HG03460 (cell line): ENCODE measurements around the gene RPS6KC1.
"Not testable (repeated sequence)": the region's sequence is repeated elsewhere in the genome, so short reads cannot be mapped to it uniquely, and the experiment has no call there.

ENCODE experiments used
- ATAC-seq: cut with Tn5 transposase; IDR thresholded peaks from one replicate; pipeline ENCODE4 v1.9.1; 2021; ENCODE audit not compliant: unreplicated experiment

Gene RPS6KC1

GRCh38 chr1:213103377-213104306 is 52.6 kb downstream of the RPS6KC1 start:
- ATAC-seq, result peak; percentile 49

GRCh38 chr1:213104604-213105003 is 53.6 kb downstream of the RPS6KC1 start:
- no peak for ATAC-seq

GRCh38 chr1:213106298-213106697 is 55.3 kb downstream of the RPS6KC1 start:
- no peak for ATAC-seq

DNA sequence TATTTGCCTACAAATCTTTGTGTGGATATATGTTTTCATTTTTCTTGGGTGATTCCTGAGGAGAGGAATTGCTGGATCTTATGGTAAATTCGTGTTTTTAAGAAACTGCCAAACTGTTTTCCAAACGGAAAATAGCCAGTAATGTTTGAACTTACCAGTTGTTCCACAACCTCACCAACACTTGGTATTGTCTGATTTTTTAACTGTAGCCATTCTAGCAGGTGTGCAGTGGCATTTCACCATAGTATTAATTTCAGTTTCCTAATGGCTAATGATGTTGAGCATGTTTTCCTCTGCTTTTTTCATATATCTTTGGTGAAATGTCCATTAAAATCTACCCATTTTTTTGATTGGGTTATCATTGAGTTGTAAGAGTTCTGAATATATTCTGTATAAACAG is 56.6 kb downstream of the RPS6KC1 start:
- no peak for ATAC-seq

GRCh38 chr1:213110349-213111300 is 59.6 kb downstream of the RPS6KC1 start:
- peak; percentile 76 for ATAC-seq

- no peak for ATAC-seq
Measured at GRCh38 chr1:213111502-213111901, 60.5 kb downstream of the RPS6KC1 start.

DNA sequence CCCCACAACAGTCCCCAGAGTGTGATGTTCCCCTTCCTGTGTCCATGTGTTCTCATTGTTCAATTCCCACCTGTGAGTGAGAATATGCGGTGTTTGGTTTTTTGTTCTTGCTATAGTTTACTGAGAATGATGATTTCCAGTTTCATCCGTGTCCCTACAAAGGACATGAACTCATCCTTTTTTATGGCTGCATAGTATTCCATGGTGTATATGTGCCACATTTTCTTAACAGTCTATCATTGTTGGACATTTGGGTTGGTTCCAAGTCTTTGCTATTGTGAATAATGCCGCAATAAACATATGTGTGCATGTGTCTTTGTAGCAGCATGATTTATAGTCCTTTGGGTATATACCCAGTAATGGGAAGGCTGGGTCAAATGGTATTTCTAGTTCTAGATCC is 61.7 kb downstream of the RPS6KC1 start:
- not testable (repeated sequence) for ATAC-seq

DNA sequence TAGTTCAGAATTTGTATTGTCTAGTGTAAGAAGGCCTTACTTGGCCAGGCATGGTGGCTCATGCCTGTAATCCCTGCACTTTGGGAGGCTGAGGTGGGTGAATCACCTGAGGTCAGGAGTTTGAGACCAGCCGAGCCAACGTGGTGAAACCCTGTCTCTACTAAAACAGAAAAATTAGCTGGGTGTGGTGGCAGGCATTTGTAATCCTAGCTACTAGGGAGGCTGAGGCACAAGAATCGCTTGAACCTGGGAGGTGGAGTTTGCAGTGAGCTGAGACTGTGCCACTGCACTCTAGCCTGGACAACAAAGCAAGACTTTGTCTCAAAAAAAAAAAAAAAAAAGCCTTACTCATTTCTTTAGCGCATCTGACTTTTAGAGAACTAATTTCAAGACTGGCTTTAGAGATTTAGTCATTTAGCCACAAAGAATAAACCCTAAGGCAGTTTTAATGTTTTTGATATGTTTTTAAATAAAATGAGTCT is 66.7 kb downstream of the RPS6KC1 start:
- ATAC-seq, result not testable (repeated sequence)

DNA sequence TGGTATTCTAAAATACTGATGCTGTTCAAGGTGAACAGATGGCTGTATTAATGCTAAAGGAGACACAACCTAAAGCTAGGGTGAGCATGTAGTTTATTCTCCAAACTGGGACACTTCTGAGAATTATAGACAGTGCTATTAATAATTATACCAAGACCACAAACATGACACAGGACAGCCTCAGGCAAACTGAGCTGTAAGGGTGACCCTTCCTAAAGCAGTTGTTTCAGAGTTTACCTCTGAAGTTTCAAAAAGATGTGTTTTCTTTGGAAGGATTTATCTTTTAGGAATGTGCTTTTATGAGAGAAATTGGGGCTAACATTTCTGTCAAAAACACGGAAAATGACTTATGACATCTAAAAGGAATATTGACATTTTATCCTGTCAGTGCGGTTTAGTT is 68.8 kb downstream of the RPS6KC1 start:
- no peak for ATAC-seq

DNA sequence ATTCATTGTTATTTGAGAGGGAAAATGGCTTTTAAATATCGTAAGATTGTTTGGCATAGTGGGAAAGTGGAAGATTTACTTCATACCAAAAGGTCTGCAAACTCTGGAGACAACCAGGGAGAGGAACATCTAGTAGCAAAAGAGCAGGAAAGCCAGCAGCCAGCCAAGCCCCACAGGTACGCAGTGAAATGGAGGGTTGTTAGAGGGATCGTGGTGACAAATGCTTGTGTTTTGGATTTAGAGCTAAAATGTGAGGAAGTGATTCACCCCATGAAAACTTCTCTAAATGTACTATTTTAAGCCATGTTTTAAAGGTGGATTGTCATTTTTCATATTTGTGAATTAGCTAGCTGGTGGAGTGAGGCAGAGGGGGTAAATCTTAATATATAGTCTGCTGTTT is 69.3 kb downstream of the RPS6KC1 start:
- ATAC-seq, result no peak

DNA sequence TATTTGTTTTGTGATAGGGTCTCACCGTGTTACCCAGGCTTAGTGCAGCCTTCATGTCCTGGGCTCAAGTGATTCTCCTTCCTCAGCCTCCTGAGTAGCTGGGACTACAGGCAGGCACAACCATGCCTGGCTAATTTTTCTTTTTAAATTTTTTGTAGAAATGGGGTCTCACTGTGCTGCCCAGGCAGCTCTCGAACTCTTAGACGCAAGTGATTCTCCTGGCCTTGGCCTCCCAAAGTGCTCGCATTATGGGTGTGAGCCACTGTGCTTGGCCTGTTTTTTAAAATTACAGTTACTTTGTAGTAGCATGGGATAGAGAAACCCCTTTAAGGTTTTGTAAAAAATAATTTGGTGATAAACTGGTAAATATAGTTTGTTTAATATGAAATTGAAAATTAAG is 69.9 kb downstream of the RPS6KC1 start:
- ATAC-seq, result no peak

DNA sequence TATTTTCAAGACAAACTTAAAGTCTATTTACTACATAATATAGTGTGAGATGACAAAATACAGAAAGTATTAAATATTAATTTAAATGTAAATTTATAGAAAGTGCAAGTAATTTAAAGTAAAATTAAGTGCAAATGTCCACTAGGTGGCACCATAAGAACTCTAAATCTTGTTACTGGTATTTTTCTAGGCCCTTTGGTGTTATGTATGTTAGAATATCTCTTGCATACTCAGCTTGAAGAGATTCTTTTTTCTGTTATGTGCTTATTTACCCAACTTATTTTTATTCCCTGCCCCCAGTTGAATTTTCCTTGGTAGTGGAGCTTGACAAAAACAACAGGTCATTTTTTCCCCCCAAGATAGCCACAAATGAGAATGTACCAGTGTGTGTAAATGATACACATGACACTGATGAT is 71.5 kb downstream of the RPS6KC1 start:
- ATAC-seq, result no peak

GRCh38 chr1:213123087-213123486 is 72.0 kb downstream of the RPS6KC1 start:
- ATAC-seq, result no peak

GRCh38 chr1:213123536-213123935 is 72.5 kb downstream of the RPS6KC1 start:
- ATAC-seq, result no peak

DNA sequence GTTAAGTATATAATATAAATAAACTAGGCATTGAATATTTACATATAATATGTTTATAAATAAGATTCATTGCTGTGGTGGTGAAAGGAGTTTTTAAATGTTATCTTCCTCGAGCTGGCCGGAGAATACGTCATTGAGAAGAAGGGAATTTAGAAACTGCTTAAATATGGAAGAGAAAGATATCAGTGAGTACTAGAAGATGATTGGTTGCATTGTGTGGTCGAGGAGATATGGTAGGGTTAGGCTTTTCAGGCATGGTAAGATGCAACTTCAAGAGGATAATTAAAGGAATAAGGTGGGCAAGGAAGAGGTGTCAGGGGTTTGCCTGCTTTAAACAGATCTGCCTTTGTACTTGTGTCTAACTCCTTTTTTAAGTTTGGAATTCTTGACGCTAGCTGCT is 73.5 kb downstream of the RPS6KC1 start:
- ATAC-seq, result no peak

DNA sequence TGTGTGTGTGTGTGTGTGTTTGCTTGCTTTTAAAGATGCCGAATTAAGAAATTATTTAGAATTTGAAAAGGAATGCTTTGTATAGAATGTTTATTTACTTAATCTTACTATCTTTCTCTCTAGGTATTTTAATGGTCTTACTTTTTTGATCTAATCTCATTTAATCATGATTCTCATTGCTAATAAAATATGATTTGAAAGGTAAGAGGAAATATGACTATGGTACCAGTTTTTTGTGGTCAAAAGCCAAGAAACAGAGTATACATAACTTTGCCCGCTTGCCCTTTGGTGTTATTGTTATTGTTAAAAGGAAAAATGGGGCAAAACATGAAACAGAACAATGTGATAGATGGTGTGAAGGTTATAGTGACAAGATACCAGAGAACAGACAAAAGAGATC is 74.6 kb downstream of the RPS6KC1 start:
- no peak for ATAC-seq

GRCh38 chr1:213127074-213127473 is 76.0 kb downstream of the RPS6KC1 start:
- ATAC-seq, result no peak

GRCh38 chr1:213131851-213132655 is 81.0 kb downstream of the RPS6KC1 start:
- no peak for ATAC-seq

DNA sequence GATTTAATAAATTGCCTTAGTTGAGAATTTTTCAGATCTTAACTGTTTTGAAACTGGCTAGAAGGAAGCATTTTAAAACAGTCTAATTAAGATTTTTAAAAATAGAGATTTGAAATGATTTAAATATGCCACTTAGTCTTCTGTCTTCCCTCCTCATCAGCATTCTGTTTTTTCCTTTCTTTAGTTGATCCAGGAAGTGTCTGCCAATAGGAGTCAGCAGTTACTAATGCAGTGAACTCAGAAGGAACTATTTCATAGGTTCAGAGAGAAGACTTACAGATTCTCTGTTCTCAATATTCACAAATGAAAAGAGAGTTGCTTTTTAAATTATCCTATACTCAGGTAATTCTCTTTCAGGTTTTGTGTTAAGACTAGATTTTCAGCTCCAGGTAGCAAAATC is 84.5 kb downstream of the RPS6KC1 start:
- no peak for ATAC-seq

- no peak for ATAC-seq
Measured at GRCh38 chr1:213136190-213136917, 85.3 kb downstream of the RPS6KC1 start.
